ENCODE results near the gene GAB2.
A peak's percentile ranks its signal among the peaks of the same experiment; 100 is the strongest.
"Not testable (repeated sequence)": the region's sequence is repeated elsewhere in the genome, so short reads cannot be mapped to it uniquely, and the experiment has no call there.

GAB2 gene

GRCh38 chr11:78417175-78417887, at the start of gene GAB2:
GAB2 (minus strand) TSS chr11:78417820; CDS start chr11:78417720, 100 bp downstream.
- DNase-seq = peak in 3 of 10 donors; percentile 7 to 87 (median 66)
- intact Hi-C loops (cut with DNase I) = loop anchor here (5.0 kb wide), 2 partner anchors 65 to 155 kb away; partner anchors contain the start of gene NARS2

- intact Hi-C loops (cut with DNase I) = no loop called here
- DNase-seq = no peak
Measured at GRCh38 chr11:78467370-78467769, 49.8 kb upstream of the GAB2 start.

- DNase-seq = no peak
- intact Hi-C loops (cut with DNase I) = no loop called here
Measured at GRCh38 chr11:78465169-78465942, 47.7 kb upstream of the GAB2 start.

GRCh38 chr11:78464787-78465168, 47.2 kb upstream of the GAB2 start:
- DNase-seq; intact Hi-C loops (cut with DNase I): not testable (repeated sequence)

- DNase-seq = no peak
- intact Hi-C loops (cut with DNase I) = no loop called here
Measured at GRCh38 chr11:78460471-78460870, 42.9 kb upstream of the GAB2 start.

GRCh38 chr11:78459738-78460137, 42.1 kb upstream of the GAB2 start:
- DNase-seq = no peak
- intact Hi-C loops (cut with DNase I) = no loop called here

- no peak for DNase-seq
- intact Hi-C loops (cut with DNase I) = no loop called here
Measured at GRCh38 chr11:78457448-78457847, 39.8 kb upstream of the GAB2 start.

- no peak for DNase-seq
- intact Hi-C loops (cut with DNase I) = no loop called here
Measured at GRCh38 chr11:78453140-78453935, 35.7 kb upstream of the GAB2 start.

GRCh38 chr11:78451371-78452150, 33.9 kb upstream of the GAB2 start:
- intact Hi-C loops (cut with DNase I) = no loop called here
- no peak for DNase-seq

GRCh38 chr11:78450866-78451265, 33.2 kb upstream of the GAB2 start:
- DNase-seq = no peak
- intact Hi-C loops (cut with DNase I) = no loop called here

- DNase-seq = no peak
- intact Hi-C loops (cut with DNase I) = no loop called here
Measured at GRCh38 chr11:78449866-78450265, 32.2 kb upstream of the GAB2 start.

GRCh38 chr11:78446210-78446609, 28.6 kb upstream of the GAB2 start:
- DNase-seq = no peak
- intact Hi-C loops (cut with DNase I) = no loop called here

- intact Hi-C loops (cut with DNase I) = no loop called here
- no peak for DNase-seq
Measured at GRCh38 chr11:78444726-78445125, 27.1 kb upstream of the GAB2 start.

GRCh38 chr11:78441956-78442355, 24.3 kb upstream of the GAB2 start:
- DNase-seq = no peak
- intact Hi-C loops (cut with DNase I) = no loop called here

- intact Hi-C loops (cut with DNase I) = no loop called here
- DNase-seq = no peak
Measured at GRCh38 chr11:78438298-78438975, 20.8 kb upstream of the GAB2 start.

- intact Hi-C loops (cut with DNase I) = loop anchor here (5.0 kb wide), 1 partner anchor 286 kb away; no protein-coding TSS in a partner anchor
- no peak for DNase-seq
Measured at GRCh38 chr11:78432956-78433355, 15.3 kb upstream of the GAB2 start.

GRCh38 chr11:78432058-78432515, 14.5 kb upstream of the GAB2 start:
- intact Hi-C loops (cut with DNase I) = loop anchor here (5.0 kb wide), 1 partner anchor 285 kb away; no protein-coding TSS in a partner anchor
- peak in 2 of 10 donors; percentile 30 to 66 for DNase-seq

- intact Hi-C loops (cut with DNase I) = loop anchor here (5.0 kb wide), 1 partner anchor 282 kb away; no protein-coding TSS in a partner anchor
Measured at GRCh38 chr11:78429660-78430059, 12.0 kb upstream of the GAB2 start.

GRCh38 chr11:78429209-78429608, 11.6 kb upstream of the GAB2 start:
- no peak for DNase-seq
- intact Hi-C loops (cut with DNase I) = no loop called here

More at GRCh38 chr11:78429660-78430059, 12.0 kb upstream of the GAB2 start:
- DNase-seq = no peak
